Cardiac septum (tissue), 1 donor: ENCODE measurements around the gene SERTAD4. TPM values are rescaled to one million over a fixed set of nuclear protein-coding genes. Genes with fewer than 3 reads are reported as not detected.
"Not testable (repeated sequence)": the region's sequence is repeated elsewhere in the genome, so short reads cannot be mapped to it uniquely, and the experiment has no call there.

ENCODE experiments used
- DNase-seq: peaks from one replicate; pipeline ENCODE4 v3.0.0-alpha.2; 2020; ENCODE audit warnings: low spot score
- intact Hi-C: fragments of 100-400 bp; cut with DNase I; formaldehyde crosslinking; loops from one replicate; pipeline ENCODE4 v1.14.0; 2022
- long read RNA-seq: library from polyadenylated mRNA; unstranded; transcript quantifications from one replicate; pipeline ENCODE4 v2.0.0, GENCODE V29; 2021
- total RNA-seq: library from RNA; stranded (reverse); fragmentation: NEBNext Ultra II Directional; extraction: Animal tissue kit (Norgen Biotek cat#: 25700); gene quantifications from one replicate; pipeline ENCODE4 v1.2.1, GENCODE V29; 2021
- donor health status: DM: no; HTN: no; CAD: no.

The SERTAD4 gene
- total RNA-seq = 3.7 TPM
- long read RNA-seq, full-length matches to known transcripts = 4 of 7 reads
- long read RNA-seq, partial matches to known transcripts = 0 of 7 reads
- long read RNA-seq, other reads (novel, unspliced or antisense) = 3 of 7 reads

- no peak for DNase-seq
- intact Hi-C loops = loop anchor here (2.0 to 10.0 kb wide), 2 partner anchors 68 to 162 kb away; no protein-coding TSS in a partner anchor
Observed at GRCh38 chr1:210232511-210233215, at the start of gene SERTAD4. Gene SERTAD4 (plus strand): TSS chr1:210232796. CDS start chr1:210237961, 5,165 bp downstream.

GRCh38 chr1:210185063-210185462 is 47.5 kb upstream of the SERTAD4 start:
- intact Hi-C loops = no loop called here
- no peak for DNase-seq

- intact Hi-C loops, DNase-seq: not testable (repeated sequence)
Observed at GRCh38 chr1:210187849-210188606, 44.6 kb upstream of the SERTAD4 start.

GRCh38 chr1:210189426-210189825 is 43.2 kb upstream of the SERTAD4 start:
- intact Hi-C loops = no loop called here
- DNase-seq = no peak

GRCh38 chr1:210195635-210196160 is 36.9 kb upstream of the SERTAD4 start:
- DNase-seq = no peak
- intact Hi-C loops = no loop called here

GRCh38 chr1:210196266-210196665 is 36.3 kb upstream of the SERTAD4 start:
- intact Hi-C loops, DNase-seq: not testable (repeated sequence)

GRCh38 chr1:210198840-210199239 is 33.8 kb upstream of the SERTAD4 start:
- no peak for DNase-seq
- intact Hi-C loops = no loop called here

GRCh38 chr1:210200124-210200736 is 32.4 kb upstream of the SERTAD4 start:
- intact Hi-C loops = no loop called here

GRCh38 chr1:210201681-210202080 is 30.9 kb upstream of the SERTAD4 start:
- intact Hi-C loops = no loop called here
- DNase-seq = no peak

More at GRCh38 chr1:210200124-210200736, 32.4 kb upstream of the SERTAD4 start:
- DNase-seq = no peak

- DNase-seq = no peak
- intact Hi-C loops = no loop called here
Observed at GRCh38 chr1:210207597-210208450, 24.8 kb upstream of the SERTAD4 start.

- intact Hi-C loops = no loop called here
- DNase-seq = no peak
Observed at GRCh38 chr1:210213335-210213734, 19.3 kb upstream of the SERTAD4 start.

- no peak for DNase-seq
- intact Hi-C loops = no loop called here
Observed at GRCh38 chr1:210214573-210215409, 17.8 kb upstream of the SERTAD4 start.

GRCh38 chr1:210217482-210217881 is 15.1 kb upstream of the SERTAD4 start:
- DNase-seq = no peak

GRCh38 chr1:210218047-210218446 is 14.5 kb upstream of the SERTAD4 start:
- intact Hi-C loops = no loop called here
- DNase-seq = no peak

More at GRCh38 chr1:210217482-210217881, 15.1 kb upstream of the SERTAD4 start:
- intact Hi-C loops = no loop called here

GRCh38 chr1:210222340-210223006 is 10.1 kb upstream of the SERTAD4 start:
- no peak for DNase-seq
- intact Hi-C loops = no loop called here

GRCh38 chr1:210223226-210223904 is 9.2 kb upstream of the SERTAD4 start:
- no peak for DNase-seq
- intact Hi-C loops = no loop called here

- intact Hi-C loops = no loop called here
Observed at GRCh38 chr1:210228158-210228557, 4.4 kb upstream of the SERTAD4 start.

More at GRCh38 chr1:210228158-210228557, 4.4 kb upstream of the SERTAD4 start:
- no peak for DNase-seq
